Activated CD4-positive, alpha-beta T cell treated with anti-CD3 and anti-CD28 coated beads, Interleukin-2, amount 50 U/mL, for 16 hours (primary cell): Measurements from ENCODE around the gene MCF2L2.

Source experiments
- DNase-seq: peaks from one replicate; pipeline ENCODE4 v3.0.0-alpha.2; 2020

MCF2L2 gene

GRCh38 chr3:183158113-183158512 lies 270.3 kb downstream of the MCF2L2 start:
- DNase-seq: no peak

- no peak for DNase-seq
Measured at GRCh38 chr3:183156266-183156665, 272.2 kb downstream of the MCF2L2 start.

- no peak for DNase-seq
Measured at GRCh38 chr3:183155499-183155898, 272.9 kb downstream of the MCF2L2 start.

- DNase-seq: no peak
Measured at GRCh38 chr3:183153210-183153950, 275.0 kb downstream of the MCF2L2 start.

DNA sequence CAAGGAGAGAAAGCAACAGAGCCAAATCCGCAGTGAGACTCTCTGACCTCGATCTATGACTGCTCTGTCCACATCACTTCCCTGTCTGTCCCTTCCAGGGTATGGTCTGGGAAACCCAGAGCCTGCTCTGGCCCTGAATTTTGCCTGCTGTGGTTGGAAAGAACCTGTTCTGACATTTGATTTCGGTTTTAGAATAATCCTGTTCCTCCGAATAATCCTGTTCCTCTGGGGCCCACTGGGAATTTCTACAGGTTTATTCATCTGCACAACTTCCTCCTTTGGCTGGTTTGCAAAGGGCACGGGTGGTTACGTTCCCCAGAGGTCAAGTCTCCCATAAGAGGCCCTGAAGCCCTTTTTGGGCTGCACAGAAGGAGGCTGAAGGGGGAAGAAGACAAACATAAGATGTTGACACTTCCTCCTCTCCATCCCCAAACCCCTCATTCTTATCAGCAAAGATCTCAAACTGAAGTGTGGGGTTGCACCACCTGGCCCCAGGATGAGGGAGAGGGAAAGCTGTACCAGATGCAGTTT lies 276.5 kb downstream of the MCF2L2 start:
- DNase-seq: no peak

DNA sequence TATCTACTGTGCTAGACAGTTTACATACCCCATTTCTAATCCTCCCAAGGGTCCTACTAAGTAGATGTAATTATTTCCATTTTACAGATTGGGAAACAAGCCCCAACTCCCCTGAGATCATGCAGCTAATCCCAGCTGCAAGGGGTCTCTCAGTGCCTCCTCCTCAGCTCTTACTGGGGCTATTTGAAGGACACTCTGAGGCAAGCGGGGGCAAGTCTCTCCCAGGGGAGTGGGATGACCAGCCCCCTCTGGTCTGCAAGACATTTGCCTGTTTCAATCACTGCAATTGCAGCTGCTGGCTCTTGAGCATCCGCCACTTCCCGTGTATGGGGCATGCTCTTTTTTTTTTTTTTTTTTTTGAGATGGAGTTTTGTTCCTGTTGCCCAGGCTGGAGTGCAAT lies 277.3 kb downstream of the MCF2L2 start:
- DNase-seq: no peak

DNA sequence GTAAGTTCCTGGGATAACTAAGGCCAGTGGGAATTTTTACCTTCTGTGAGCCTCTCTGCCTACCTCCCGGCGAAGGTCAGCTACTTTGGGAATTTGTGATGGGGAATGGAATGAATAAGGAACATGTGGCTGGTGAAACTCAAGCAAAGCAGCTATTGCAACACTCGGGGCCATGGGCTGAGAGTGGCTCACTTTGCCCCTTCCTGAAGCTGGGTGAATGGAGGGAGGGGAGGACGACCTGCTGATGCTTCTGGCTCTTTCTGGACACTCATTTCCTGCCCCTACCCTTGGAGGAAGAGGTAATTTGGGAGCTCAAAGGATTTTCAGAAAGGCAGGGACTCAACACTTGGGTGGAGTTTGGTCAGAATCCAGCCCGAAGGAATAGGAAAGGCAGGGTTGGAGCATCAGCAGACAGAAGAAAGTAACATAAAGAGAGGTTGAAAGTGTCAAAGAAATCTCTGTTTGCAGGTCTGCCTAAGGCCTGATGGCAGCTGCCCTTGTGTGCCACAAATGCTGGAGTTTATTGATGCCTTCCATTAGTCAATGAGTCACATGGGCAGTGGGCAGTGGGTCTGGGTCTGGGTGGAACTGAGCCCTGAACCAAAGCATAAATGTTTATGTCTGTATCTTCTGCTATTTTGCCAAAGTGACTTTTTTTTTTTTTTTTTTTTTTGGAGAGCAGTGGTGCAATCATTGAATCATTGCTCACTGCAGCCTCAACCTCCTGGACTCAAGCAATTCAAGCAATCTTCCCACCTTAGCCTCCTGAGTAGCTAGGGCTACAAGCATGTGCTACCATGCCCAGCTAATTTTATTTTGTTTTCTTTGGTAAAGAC lies 278.3 kb downstream of the MCF2L2 start:
- DNase-seq: no peak

GRCh38 chr3:183148056-183148455 lies 280.4 kb downstream of the MCF2L2 start:
- no peak for DNase-seq

DNA sequence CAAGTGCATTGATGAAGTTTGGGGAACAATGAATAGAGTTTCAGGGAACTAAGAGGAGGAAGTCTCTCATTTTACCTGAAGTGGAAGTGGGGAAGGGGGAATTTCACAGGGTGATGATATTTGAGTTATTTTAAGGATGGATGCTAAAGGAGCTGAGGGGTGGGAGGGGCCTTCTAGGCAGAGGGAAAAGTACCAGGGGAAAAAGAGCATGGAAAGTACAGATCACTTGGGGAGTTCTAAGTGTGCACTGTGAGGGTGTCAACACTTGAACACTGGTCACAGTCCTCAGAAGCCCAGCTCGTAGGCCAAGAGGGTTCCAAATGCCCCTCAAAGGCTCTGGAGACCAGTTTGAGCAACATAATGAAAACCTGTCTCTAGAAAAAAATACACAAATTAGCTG lies 284.1 kb downstream of the MCF2L2 start:
- DNase-seq: no peak

DNA sequence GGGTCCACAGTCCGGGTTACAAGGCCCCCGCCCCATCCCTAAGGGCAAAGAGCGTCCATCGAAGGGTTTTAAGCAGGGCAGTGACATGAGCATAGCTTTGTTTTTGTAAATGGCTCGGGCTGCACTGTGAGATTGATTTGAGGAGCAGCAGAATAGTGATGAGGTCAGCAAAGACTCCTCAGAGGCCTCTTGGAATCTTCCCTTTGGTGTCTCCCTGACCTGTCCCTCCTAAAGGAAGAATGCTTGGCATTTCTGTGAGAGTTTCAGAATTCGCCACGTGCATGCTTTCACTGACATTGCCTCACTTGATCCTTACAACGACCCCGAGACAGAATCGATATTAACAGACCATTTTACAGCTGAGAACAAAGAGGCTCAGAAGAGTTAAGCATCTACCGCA lies 286.2 kb downstream of the MCF2L2 start:
- no peak for DNase-seq

GRCh38 chr3:183134844-183135243 lies 293.6 kb downstream of the MCF2L2 start:
- DNase-seq: no peak

DNA sequence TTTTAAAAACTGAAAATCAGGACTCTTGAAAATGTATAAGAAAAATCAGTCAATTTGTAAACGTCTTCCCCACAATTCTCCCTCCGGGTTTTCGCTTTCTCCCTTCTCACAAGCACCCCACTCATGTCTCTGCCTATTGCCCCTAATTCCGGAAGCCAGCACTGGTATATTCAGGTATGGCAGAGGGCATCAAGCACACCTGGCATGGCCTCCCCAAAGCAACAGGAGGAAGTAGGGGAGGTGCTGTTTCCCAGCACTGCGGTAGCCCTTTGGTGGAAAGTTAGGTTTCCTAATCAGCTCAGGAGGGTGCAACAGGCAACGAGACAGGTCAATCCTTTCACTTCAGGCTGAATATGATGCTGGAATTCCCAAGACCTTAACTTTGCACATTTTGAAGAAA lies 296.0 kb downstream of the MCF2L2 start:
- no peak for DNase-seq

DNA sequence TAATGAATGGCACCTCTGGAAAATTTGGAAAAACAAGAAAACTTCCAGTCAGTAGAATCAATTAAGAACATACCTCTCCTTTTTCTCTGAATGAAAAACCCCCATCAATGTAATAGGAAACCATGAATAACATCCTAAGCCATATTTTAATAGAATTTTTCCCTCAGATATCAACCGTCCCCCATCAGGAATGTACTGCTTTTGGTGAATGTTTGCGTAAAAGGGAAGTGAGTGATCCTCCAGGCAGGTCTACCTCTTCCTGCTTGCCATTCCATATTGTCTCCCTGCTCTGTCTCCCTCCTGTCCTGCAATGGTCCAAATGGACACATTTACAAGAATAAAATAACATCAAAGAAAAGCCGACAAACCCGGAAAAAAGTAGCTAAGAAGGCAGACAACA lies 296.7 kb downstream of the MCF2L2 start:
- DNase-seq: no peak

DNA sequence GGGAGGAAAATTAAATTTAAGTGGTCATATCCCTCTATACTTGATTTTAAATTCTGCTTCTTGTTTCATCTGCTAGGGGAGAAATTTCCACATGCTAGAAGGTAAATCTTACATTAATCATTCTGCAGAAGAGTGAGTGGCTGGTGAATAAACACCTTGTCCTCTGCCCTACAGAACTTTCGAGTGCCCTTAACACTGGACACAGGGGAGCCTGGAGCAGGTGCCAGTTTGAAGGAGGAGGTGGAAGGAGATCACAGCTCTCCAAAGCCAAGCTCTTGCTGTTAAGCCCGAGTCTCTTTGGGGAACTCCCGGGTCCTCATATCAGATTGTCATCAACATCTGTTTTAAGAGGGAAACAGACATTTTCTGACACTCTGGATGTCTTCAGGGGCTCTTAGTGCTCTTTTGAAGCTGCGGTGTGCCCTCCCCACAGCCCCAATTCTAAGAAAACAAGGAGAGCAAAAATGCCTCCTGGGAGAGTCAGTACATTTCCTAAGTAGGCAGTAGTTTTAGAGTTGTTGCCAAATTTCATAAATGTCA lies 297.2 kb downstream of the MCF2L2 start:
- DNase-seq: no peak

GRCh38 chr3:183129243-183129642 lies 299.2 kb downstream of the MCF2L2 start:
- no peak for DNase-seq

- DNase-seq: no peak
Measured at GRCh38 chr3:183128709-183129108, 299.7 kb downstream of the MCF2L2 start.
